Left lung (tissue), 14 donors: ENCODE data around the gene AZGP1. TPM values are rescaled to one million over a fixed set of nuclear protein-coding genes. Genes with fewer than 3 reads are reported as not detected.
A peak's percentile ranks its signal among the peaks of the same experiment; 100 is the strongest.

Experiments
- ATAC-seq: fragments of 200-7000 bp; cut with Tn5 transposase; one replicate; pipeline ENCODE4 v1.9.1; 2020; ENCODE audit warnings: moderate library complexity
- DNase-seq, 4 donors: peaks; one replicate each; pipeline ENCODE4 v3.0.0-alpha.2; 2013 to 2020
- H3K27ac ChIP-seq, 2 donors: fragments of 200-600 bp; sonication (generic) in 1 of 2; one replicate each; pipeline versions ENCODE4 v1.5.0 to v1.8.0; 2020 to 2021
- H3K27me3 ChIP-seq, 2 donors: fragments of 200-600 bp; sonication (generic) in 1 of 2; one replicate each; pipeline versions ENCODE4 v1.5.0 to v1.8.0; 2020 to 2021
- H3K36me3 ChIP-seq, 2 donors: fragments of 200-600 bp; sonication (generic) in 1 of 2; one replicate each; pipeline versions ENCODE4 v1.5.0 to v1.8.0; 2020 to 2021
- H3K4me1 ChIP-seq, 2 donors: fragments of 200-600 bp; one replicate each; pipeline ENCODE4 v1.8.0; 2021
- H3K4me3 ChIP-seq, 2 donors: fragments of 200-600 bp; sonication (generic) in 1 of 2; one replicate each; pipeline versions ENCODE4 v1.5.0 to v1.8.0; 2020 to 2021; ENCODE audit warnings: mild to moderate bottlenecking in 1 of 2
- H3K9me3 ChIP-seq, 2 donors: fragments of 200-600 bp; sonication (generic) in 1 of 2; one replicate each; pipeline versions ENCODE4 v1.5.0 to v1.8.0; 2020 to 2021
- intact Hi-C, 2 donors: fragments of 100-400 bp; cut with DNase I; formaldehyde crosslinking; loops; one replicate each; pipeline versions ENCODE4 v1.11.2 to v1.14.2; 2022
- long read RNA-seq, 12 donors: library from polyadenylated mRNA in 2 of 12; unstranded in 2 of 12; transcript quantifications; one replicate each; pipeline ENCODE4 v2.0.0 and lab custom pipeline, GENCODE V29; 2019 to 2026
- polyA plus RNA-seq, 6 donors: library from polyadenylated mRNA; unstranded; fragments of 120-200 nt; gene quantifications; one replicate each; pipeline ENCODE4 v1.2.1, GENCODE V29; 2013; ENCODE audit not compliant: insufficient read length in 6 of 6
- total RNA-seq, 2 donors: library from RNA; stranded (reverse); fragmentation: NEBNext Ultra II Directional; extraction: Animal tissue kit (Norgen Biotek cat#: 25700); gene quantifications; one replicate each; pipeline ENCODE4 v1.2.1, GENCODE V29; 2021
- TF ChIP-seq, protein P1 (sequence below), 2 donors: fragments of 200-600 bp; sonication (generic) in 1 of 2; IDR thresholded peaks; one replicate each; pipeline versions ENCODE4 v1.5.0 to v1.8.0; 2021; ENCODE audit warnings: antibody characterized with exemption in 2 of 2
- donor health status: DM: no; HTN: yes; CAD: no.
- donor health status: DM: no; HTN: no; CAD: no.

Gene AZGP1
- total RNA-seq (10 to 100 TPM in 1 of 2 donors, 1 to 10 TPM in 1; 5.0 to 40.3 TPM), polyA plus RNA-seq (100 to 1,000 TPM in 1 of 6 donors, 1 to 10 TPM in 2, under 1 TPM in 3; 0.29 to 110 (median 0.94) TPM)
- long read RNA-seq, donor 1, result 0 reads
- long read RNA-seq, donor 2, result 0 reads
- long read RNA-seq, donor 3, result 0 reads
- long read RNA-seq, donor 4, partial matches to known transcripts, result 0 of 6 reads
- long read RNA-seq, donor 4, other reads (novel, unspliced or antisense), result 1 of 6 reads
- long read RNA-seq, donor 5, result 0 reads
- long read RNA-seq, donor 6, result 0 reads
- long read RNA-seq, donor 7, result 0 reads
- long read RNA-seq, donor 8, transcript AZGP1-201 (4 exons, 1,307 nt), result major isoform, 12 of 36 reads
- long read RNA-seq, donor 8, partial matches to known transcripts, result 16 of 36 reads
- long read RNA-seq, donor 8, other reads (novel, unspliced or antisense), result 0 of 36 reads
- long read RNA-seq, donor 9, result 0 reads
- long read RNA-seq, donor 10, transcript AZGP1-201 (4 exons, 1,307 nt), result major isoform, 42 of 49 reads
- long read RNA-seq, donor 10, partial matches to known transcripts, result 0 of 49 reads
- long read RNA-seq, donor 10, other reads (novel, unspliced or antisense), result 1 of 49 reads
- long read RNA-seq, donor 11, result 0 reads
- long read RNA-seq, donor 12, result 0 reads

DNA sequence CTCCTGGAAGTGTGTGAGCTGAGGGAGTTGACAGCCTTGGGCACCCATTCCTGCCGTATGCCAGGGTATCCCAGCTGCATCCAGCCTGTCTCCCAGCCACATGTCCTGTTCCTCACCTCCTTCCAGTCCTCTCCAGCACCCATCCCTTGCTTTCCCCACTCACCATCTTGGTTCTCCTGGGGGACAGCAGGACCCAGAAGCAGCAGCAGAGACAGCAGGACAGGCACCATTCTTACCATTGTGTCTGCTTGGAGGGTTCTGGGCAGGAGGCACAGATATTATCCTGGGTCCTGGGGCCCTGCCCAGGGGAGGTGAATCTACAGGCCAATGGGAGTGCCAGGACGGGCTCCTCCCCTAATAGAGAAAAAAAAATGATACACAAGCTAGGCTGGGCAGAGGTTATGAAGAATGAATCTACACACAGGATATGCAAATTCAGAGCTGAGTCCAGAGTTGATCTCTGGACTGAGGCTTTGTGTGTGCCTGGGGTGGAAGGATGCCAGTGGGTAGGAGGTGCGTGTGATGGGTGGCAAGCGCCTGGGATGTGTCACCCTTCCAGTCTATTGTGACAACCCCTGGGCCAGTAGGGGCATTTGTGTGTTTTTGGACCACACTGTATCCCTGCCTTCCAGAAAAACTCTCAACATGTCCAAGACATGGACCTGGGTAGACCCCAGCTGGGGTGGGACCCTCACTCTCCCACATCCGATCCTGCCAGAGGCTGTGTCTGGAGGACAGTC lies at the start of gene AZGP1:
TSS of gene AZGP1 (minus strand) at position 250 of the 740 bp plus-strand sequence. CDS start at position 239, 11 bp downstream.
- DNase-seq, result no peak
- Histone ChIP-seq H3K27ac (no peak within 1 kb of the TSS), H3K9me3 (no peaks in the 10 kb centered on the region), H3K36me3 (no peaks in the 10 kb centered on the region), H3K4me3 (no peak within 1 kb of the TSS), H3K27me3 (no peaks in the 10 kb centered on the region), H3K4me1 (no peaks in the 10 kb centered on the region)
- intact Hi-C loops, result loop anchor here in 1 of 2 donors (10.0 kb wide), 1 partner anchor 51 kb away; the partner anchor contains the start of gene GJC3
- no peak for ATAC-seq
- TF ChIP-seq, protein P1, sequence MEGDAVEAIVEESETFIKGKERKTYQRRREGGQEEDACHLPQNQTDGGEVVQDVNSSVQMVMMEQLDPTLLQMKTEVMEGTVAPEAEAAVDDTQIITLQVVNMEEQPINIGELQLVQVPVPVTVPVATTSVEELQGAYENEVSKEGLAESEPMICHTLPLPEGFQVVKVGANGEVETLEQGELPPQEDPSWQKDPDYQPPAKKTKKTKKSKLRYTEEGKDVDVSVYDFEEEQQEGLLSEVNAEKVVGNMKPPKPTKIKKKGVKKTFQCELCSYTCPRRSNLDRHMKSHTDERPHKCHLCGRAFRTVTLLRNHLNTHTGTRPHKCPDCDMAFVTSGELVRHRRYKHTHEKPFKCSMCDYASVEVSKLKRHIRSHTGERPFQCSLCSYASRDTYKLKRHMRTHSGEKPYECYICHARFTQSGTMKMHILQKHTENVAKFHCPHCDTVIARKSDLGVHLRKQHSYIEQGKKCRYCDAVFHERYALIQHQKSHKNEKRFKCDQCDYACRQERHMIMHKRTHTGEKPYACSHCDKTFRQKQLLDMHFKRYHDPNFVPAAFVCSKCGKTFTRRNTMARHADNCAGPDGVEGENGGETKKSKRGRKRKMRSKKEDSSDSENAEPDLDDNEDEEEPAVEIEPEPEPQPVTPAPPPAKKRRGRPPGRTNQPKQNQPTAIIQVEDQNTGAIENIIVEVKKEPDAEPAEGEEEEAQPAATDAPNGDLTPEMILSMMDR (IDR thresholded peaks at IDR 0.05), result no peak

DNA sequence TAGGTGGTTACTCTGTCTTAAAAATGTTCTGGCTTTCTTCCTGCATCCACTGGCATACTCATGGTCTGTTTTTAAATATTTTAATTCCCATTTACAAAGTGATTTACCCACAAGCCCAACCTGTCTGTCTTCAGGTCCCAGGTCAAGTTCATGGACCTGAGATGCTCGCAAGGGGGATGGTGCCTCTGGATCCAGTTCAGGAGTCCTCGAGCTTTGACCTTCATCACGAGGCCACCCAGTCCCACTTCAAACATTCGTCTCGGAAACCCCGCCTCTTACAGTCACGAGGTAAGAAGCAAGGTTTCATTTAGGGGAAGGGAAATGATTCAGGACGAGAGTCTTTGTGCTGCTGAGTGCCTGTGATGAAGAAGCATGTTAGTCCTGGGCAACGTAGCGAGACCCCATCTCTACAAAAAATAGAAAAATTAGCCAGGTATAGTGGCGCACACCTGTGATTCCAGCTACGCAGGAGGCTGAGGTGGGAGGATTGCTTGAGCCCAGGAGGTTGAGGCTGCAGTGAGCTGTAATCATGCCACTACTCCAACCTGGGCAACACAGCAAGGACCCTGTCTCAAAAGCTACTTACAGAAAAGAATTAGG lies 48.3 kb upstream of the AZGP1 start:
- Histone ChIP-seq H3K27me3 (no peaks in the 10 kb centered on the region), H3K4me1 (peaks cover 2 to 32% of the 10 kb centered on the region in 2 donors), H3K9me3 (no peaks in the 10 kb centered on the region), H3K27ac (no peak overlapping the region), H3K36me3 (peaks cover 4 to 66% of the 10 kb centered on the region in 2 donors), H3K4me3 (no peak overlapping the region)
- no peak for ATAC-seq
- TF ChIP-seq, protein P1 (IDR thresholded peaks at IDR 0.05), result no peak
- intact Hi-C loops, result no loop called here
- DNase-seq, result no peak

DNA sequence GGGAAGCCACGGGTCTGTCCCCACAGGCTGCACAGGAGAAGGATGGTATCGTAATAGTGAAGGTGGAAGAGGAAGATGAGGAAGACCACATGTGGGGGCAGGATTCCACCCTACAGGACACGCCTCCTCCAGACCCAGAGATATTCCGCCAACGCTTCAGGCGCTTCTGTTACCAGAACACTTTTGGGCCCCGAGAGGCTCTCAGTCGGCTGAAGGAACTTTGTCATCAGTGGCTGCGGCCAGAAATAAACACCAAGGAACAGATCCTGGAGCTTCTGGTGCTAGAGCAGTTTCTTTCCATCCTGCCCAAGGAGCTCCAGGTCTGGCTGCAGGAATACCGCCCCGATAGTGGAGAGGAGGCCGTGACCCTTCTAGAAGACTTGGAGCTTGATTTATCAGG lies 47.7 kb upstream of the AZGP1 start:
- H3K4me1 ChIP-seq, result peaks cover 2 to 37% of the 10 kb centered on the region in 2 donors
- H3K27me3 ChIP-seq, result no peaks in the 10 kb centered on the region
- H3K27ac ChIP-seq, result no peak overlapping the region
- H3K36me3 ChIP-seq, result peaks cover 4 to 62% of the 10 kb centered on the region in 2 donors
- intact Hi-C loops, result no loop called here
- H3K9me3 ChIP-seq, result no peaks in the 10 kb centered on the region
- H3K4me3 ChIP-seq, result no peak overlapping the region
- TF ChIP-seq, protein P1 (IDR thresholded peaks at IDR 0.05), result no peak
- DNase-seq, result no peak
- no peak for ATAC-seq

DNA sequence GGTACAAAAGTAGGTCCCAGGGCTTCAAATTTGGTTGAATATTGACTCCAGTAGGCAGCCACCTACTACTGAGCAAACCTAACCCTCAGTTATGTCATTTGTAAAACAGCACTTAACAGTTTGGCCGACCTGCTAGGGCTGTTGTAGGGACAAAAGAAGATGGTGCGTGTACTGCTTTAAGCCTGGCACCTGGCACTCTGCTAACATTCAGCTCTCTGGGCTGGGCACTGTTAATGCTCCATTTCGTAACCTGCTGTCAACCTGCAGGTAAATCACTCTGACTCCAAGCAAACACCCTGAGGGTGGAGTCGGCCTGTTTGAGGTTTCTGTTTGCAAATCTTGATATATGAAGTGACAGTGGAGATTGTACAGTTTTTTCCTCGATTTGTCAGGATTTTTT lies 46.8 kb upstream of the AZGP1 start:
- H3K27me3 ChIP-seq, result no peaks in the 10 kb centered on the region
- peaks cover 2 to 46% of the 10 kb centered on the region in 2 donors for H3K4me1 ChIP-seq
- H3K9me3 ChIP-seq, result no peaks in the 10 kb centered on the region
- H3K27ac ChIP-seq, result no peak overlapping the region
- ATAC-seq, result peak; percentile 88
- TF ChIP-seq, protein P1 (IDR thresholded peaks at IDR 0.05), result no peak
- H3K4me3 ChIP-seq, result no peak overlapping the region
- H3K36me3 ChIP-seq, result peaks cover 4 to 55% of the 10 kb centered on the region in 2 donors
- peak in 2 of 4 donors; percentile 47 to 63 for DNase-seq
- intact Hi-C loops, result no loop called here
